Keratinocyte (primary cell): ENCODE measurements around the gene FOXA1.

Experiments
- EZH2 ChIP-seq: IDR thresholded peaks from one replicate; pipeline ENCODE4 v1.6.1; 2012; ENCODE audit warnings: inconsistent platforms, mild to moderate bottlenecking, low read length, moderate library complexity
- TF ChIP-seq, protein P1 (sequence below), 3 experiments: IDR thresholded peaks in 1 of 3; conservative IDR thresholded peaks in 1 of 3; optimal IDR thresholded peaks in 1 of 3; 2 replicates in 2 of 3; 3 replicates in 1 of 3; pipeline versions ENCODE3 to v1.5.1; 2011; ENCODE audit warnings: low read length in 3 of 3, mild to moderate bottlenecking in 3 of 3, moderate library complexity in 2 of 3, control low read depth in 1 of 3, inconsistent platforms in 1 of 3; ENCODE audit not compliant: insufficient read depth in 2 of 3; ENCODE audit errors: extremely low read depth in 1 of 3

- TF ChIP-seq, protein P1, sequence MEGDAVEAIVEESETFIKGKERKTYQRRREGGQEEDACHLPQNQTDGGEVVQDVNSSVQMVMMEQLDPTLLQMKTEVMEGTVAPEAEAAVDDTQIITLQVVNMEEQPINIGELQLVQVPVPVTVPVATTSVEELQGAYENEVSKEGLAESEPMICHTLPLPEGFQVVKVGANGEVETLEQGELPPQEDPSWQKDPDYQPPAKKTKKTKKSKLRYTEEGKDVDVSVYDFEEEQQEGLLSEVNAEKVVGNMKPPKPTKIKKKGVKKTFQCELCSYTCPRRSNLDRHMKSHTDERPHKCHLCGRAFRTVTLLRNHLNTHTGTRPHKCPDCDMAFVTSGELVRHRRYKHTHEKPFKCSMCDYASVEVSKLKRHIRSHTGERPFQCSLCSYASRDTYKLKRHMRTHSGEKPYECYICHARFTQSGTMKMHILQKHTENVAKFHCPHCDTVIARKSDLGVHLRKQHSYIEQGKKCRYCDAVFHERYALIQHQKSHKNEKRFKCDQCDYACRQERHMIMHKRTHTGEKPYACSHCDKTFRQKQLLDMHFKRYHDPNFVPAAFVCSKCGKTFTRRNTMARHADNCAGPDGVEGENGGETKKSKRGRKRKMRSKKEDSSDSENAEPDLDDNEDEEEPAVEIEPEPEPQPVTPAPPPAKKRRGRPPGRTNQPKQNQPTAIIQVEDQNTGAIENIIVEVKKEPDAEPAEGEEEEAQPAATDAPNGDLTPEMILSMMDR (optimal IDR thresholded peaks at IDR 0.05 in 1 of 3, IDR thresholded peaks at IDR 0.05 in 1 of 3, conservative IDR thresholded peaks at IDR 0.05 in 1 of 3; ENCODE audit: extremely low read depth in 1 of 3, insufficient read depth in 2 of 3, low read length in 3 of 3), result no peak
- TF ChIP-seq EZH2, result no peak
These were observed 30.8 kb upstream of the FOXA1 start for GRCh38 chr14:37625597-37626595.
